Mesangial cell (primary cell): ENCODE data around the gene RBM23. TPM values are rescaled to one million over a fixed set of nuclear protein-coding genes. Genes with fewer than 3 reads are reported as not detected.

Source experiments
- total RNA-seq: library from RNA; depleted of rRNA; stranded (reverse); fragments of >200 nt; gene quantifications from 2 replicates; pipeline ENCODE4 v1.2.3, GENCODE V29; 2015

Gene RBM23
- total RNA-seq, result 54.6 and 60.3 TPM in 2 replicates

GRCh38 chr14:22918804-22919600 lies at the start of gene RBM23:
Gene RBM23 (minus strand): TSS chr14:22919149.

GRCh38 chr14:22929104-22929960 lies 10.4 kb upstream of the RBM23 start, which contains the start of gene PRMT5:
Gene PRMT5 (minus strand): TSS chr14:22929376. CDS start chr14:22929361, 15 bp downstream.

GRCh38 chr14:22883173-22883976 lies 35.6 kb downstream of the RBM23 start, which contains the start of gene REM2:
Gene REM2 (plus strand): TSS chr14:22883222. CDS start chr14:22883288, 66 bp downstream.

GRCh38 chr14:22871224-22872032 lies 47.5 kb downstream of the RBM23 start, which contains the start of gene LRP10:
Gene LRP10 (plus strand): TSS chr14:22871740. CDS start chr14:22872304, 564 bp downstream.

Other genes with a start within 250 kb of the RBM23 start
- 92.7 and 164 TPM in 2 replicates for gene OXA1L, start 152.5 kb downstream of the RBM23 start, total RNA-seq
- gene SLC7A7, start 103.7 kb downstream of the RBM23 start, total RNA-seq, result 3.4 and 30.9 TPM in 2 replicates
- 66.7 and 133 TPM in 2 replicates for gene MRPL52, start 89.3 kb downstream of the RBM23 start, total RNA-seq
- gene MMP14, start 82.6 kb downstream of the RBM23 start, total RNA-seq, result 389 and 526 TPM in 2 replicates
- 122 and 211 TPM in 2 replicates for gene LRP10, start 47.4 kb downstream of the RBM23 start, total RNA-seq
- 0.33 and 0.38 TPM in 2 replicates for gene REM2, start 35.9 kb downstream of the RBM23 start, total RNA-seq
- 58.3 and 102 TPM in 2 replicates for gene PRMT5, start 10.2 kb upstream of the RBM23 start, total RNA-seq
- gene HAUS4, start 37.9 kb upstream of the RBM23 start, total RNA-seq, result 61.6 and 92.7 TPM in 2 replicates
- 79.4 and 123 TPM in 2 replicates for gene AJUBA, start 63.4 kb upstream of the RBM23 start, total RNA-seq
- gene C14orf93, start 91.0 kb upstream of the RBM23 start, total RNA-seq, result 6.2 and 18.6 TPM in 2 replicates
- 269 and 351 TPM in 2 replicates for gene PSMB5, start 115.8 kb upstream of the RBM23 start, total RNA-seq
- not detected in 2 replicates for gene PSMB11, start 123.1 kb upstream of the RBM23 start, total RNA-seq
- gene CDH24, start 138.4 kb upstream of the RBM23 start, total RNA-seq, result 11.1 and 13.8 TPM in 2 replicates
- gene ACIN1, start 176.0 kb upstream of the RBM23 start, total RNA-seq, result 55.4 and 55.8 TPM in 2 replicates
- gene C14orf119, start 176.4 kb upstream of the RBM23 start, total RNA-seq, result 44.7 and 47.3 TPM in 2 replicates
- not detected in 2 replicates for gene CIROP, start 185.8 kb upstream of the RBM23 start, total RNA-seq
- gene CEBPE, start 200.1 kb upstream of the RBM23 start, total RNA-seq, result not detected in 2 replicates